T1000 (cell line): ENCODE measurements around the gene FANCC.
"Not testable (repeated sequence)": the region's sequence is repeated elsewhere in the genome, so short reads cannot be mapped to it uniquely, and the experiment has no call there.

ENCODE experiments used
- DNase-seq: peaks from one replicate; lab custom pipeline; 2025; ENCODE audit warnings: mixed read lengths; lab: John Stamatoyannopoulos, UW

FANCC gene

GRCh38 chr9:95280745-95281144 is 36.8 kb downstream of the FANCC start:
- no peak for DNase-seq

GRCh38 chr9:95277509-95277908 is 40.0 kb downstream of the FANCC start:
- no peak for DNase-seq

GRCh38 chr9:95276395-95276954 is 41.0 kb downstream of the FANCC start:
- no peak for DNase-seq

GRCh38 chr9:95274160-95274559 is 43.3 kb downstream of the FANCC start:
- DNase-seq = not testable (repeated sequence)

- no peak for DNase-seq
These were observed 44.0 kb downstream of the FANCC start for GRCh38 chr9:95273369-95274022.

GRCh38 chr9:95272830-95273229 is 44.7 kb downstream of the FANCC start:
- DNase-seq = no peak

GRCh38 chr9:95270790-95271189 is 46.7 kb downstream of the FANCC start:
- no peak for DNase-seq

GRCh38 chr9:95269803-95270773 is 47.4 kb downstream of the FANCC start:
- not testable (repeated sequence) for DNase-seq

- no peak for DNase-seq
These were observed 48.8 kb downstream of the FANCC start for GRCh38 chr9:95268681-95269080.

GRCh38 chr9:95266649-95267048 is 50.9 kb downstream of the FANCC start:
- no peak for DNase-seq

GRCh38 chr9:95265960-95266359 is 51.5 kb downstream of the FANCC start:
- no peak for DNase-seq

- DNase-seq = no peak
These were observed 52.4 kb downstream of the FANCC start for GRCh38 chr9:95264954-95265615.

- no peak for DNase-seq
These were observed 55.6 kb downstream of the FANCC start for GRCh38 chr9:95261890-95262289.

- no peak for DNase-seq
These were observed 66.9 kb downstream of the FANCC start for GRCh38 chr9:95250462-95251221.

GRCh38 chr9:95249986-95250385 is 67.5 kb downstream of the FANCC start:
- DNase-seq = no peak

- DNase-seq = no peak
These were observed 71.0 kb downstream of the FANCC start for GRCh38 chr9:95246547-95246946.

GRCh38 chr9:95242613-95243012 is 74.9 kb downstream of the FANCC start:
- no peak for DNase-seq

- DNase-seq = no peak
These were observed 78.4 kb downstream of the FANCC start for GRCh38 chr9:95239071-95239470.

GRCh38 chr9:95237336-95237735 is 80.2 kb downstream of the FANCC start:
- DNase-seq = no peak

- DNase-seq = no peak
These were observed 87.5 kb downstream of the FANCC start for GRCh38 chr9:95230046-95230445.

- no peak for DNase-seq
These were observed 88.1 kb downstream of the FANCC start for GRCh38 chr9:95229230-95229915.
